AG08395 (cell line): ENCODE measurements around the gene GAB1.

Experiments
- DNase-seq: peaks from one replicate; pipeline ENCODE4 v3.0.0; 2012; ENCODE audit warnings: mixed read lengths, low spot score

GAB1 gene

DNA sequence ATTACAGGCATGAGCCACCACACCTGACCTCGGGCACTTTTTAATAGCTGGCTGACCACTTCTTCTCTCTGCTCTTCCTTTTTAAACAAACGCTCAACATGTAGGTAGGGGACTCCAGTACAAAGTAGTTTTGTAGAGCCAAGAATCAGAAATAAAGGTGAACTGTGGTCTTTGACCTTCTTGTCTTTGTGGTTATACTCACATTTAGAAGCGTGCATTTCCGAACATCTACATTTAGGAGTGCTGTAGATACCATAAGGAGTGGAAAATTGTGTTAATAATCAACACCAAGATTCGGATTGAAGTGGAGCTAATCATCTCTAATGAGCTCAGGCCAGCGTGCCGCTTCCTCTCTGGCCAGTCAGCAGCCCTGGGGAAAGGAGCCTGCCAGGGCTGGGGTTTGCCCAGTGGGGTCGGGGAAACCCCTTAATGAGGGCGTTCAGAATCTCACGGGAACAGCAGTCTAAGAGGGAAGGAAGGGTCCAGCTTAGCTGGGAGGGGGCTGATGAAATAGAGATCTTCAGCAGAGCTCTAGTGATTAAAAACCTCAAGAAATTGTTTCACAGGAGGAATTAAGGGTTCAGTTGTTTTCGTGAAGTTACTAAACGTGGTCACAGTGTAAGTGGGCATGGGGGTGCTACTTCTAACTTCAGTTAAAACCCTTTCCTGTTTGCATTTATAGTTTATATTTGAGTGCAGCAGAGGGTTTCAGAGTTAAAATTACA, 81.2 kb downstream of the GAB1 start:
- no peak for DNase-seq

DNA sequence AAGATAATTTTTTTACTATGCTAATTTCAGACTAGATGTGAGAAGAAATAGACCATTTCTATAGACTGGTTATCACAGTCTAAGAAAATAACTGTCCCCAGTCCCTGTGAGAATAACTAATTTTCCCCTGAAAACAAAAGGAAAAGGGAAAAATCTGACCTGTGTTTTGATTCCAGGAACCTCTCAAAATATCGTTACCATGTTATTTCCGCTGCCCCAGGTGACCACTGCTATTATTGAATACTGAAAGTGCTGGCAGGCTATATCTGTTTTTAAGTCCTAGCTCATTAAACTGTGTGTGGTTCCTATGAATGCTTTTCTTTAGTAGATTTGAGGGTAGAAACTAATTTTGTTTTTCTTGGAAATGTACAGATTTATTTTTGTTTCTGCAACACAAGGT, 83.6 kb downstream of the GAB1 start:
- no peak for DNase-seq

DNA sequence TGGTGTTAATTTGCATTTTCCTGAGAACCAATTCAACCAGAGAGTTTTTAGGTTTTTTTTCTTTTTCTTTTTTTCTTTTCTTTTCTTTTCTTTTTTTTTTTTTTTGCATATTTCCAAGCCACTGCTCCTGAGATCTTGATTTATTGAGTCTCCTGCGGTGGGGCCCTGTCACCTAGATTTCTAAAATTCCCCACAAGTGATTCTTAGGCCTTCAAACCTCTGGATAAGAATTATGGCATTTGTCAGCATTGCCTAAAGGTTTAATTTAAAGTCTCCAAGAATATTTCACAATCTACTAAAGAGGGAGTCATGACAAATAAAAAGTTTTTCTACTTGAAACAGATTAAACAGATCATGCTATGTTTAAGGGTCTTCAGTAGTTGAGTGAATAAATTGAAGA, 84.9 kb downstream of the GAB1 start:
- DNase-seq: no peak

DNA sequence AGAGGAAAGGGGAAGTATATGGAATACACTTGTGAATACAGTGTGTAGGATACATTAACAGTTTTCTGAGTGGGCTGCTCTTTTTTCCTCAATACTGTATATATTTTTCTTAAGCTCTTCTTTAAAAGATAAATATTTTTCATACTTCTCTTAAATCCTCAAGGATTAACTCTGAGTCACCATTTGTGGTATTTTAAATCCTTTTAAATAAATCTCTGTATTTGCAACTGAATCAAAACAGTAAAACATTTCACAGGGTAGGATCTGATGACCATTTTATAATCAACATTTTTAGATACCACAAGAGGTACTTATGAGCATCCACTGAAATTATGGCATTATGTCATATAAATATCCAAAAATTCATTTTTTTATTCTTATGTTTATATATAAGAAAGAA, 87.6 kb downstream of the GAB1 start:
- no peak for DNase-seq

DNA sequence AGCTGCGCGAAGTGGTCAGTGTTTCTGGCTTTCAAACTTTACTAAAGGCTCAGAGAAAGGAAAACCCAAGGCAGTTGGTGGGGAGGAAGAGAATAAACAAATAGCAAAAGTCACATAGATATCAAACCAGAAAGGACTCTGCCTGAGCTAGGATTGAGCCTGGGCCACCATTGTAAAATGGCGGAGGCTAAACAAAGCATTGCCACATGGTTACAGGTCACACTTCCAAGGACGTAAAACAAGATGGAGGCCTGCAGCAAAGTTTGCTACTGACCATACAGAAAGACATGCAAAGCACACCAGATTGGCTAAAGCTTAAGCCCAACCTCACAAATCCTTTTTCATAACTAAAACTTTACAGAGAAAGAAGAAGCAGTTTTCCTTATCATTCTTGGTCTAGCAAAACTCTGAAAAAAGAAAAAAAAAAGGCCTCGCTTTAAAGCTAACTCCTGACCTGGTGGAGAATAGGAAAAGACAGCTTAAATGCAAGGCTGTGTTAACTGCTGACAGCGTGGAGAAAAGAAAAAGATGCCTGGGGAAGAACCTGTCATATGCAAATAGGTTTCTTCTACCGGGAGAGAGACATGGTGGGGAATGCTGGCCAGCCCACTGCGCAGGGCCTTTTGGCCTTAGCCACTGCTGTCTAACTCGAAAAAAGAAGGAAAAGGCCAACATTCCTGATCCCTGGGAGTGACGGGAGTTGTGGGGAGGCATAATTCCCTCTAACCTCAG, 95.0 kb downstream of the GAB1 start:
- DNase-seq: no peak

DNA sequence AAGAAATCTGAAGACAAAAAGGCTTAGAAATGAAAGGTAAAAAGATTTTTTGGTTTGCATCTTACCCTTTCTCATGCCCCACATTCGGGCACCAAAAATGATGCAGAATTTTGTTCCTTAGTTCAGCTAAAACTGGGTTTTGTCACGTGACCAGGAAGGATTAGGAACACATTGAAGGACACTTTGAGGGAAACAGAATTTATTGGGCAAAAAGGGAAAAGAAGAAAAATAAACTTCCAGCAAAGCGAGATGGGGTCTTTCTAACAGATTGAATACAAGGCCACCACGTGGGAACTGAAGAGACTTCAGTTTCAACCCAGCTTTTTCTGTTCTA, 95.5 kb downstream of the GAB1 start:
- DNase-seq: no peak

DNA sequence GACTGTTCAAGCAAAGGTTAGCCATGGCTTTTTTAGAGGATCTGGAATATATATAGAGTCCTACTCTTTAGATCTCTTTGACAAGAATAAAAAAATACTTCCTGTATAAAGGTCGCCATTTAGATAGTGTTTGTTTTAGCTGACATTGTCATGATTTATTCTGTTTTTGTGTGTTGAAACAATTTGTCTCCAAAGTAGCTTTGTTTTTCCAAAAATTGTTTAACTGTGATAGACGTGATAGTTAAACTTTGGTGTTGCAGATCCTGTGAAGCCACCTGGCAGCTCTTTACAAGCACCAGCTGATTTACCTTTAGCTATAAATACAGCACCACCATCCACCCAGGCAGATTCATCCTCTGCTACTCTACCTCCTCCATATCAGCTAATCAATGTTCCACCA, 96.6 kb downstream of the GAB1 start:
- DNase-seq: no peak

DNA sequence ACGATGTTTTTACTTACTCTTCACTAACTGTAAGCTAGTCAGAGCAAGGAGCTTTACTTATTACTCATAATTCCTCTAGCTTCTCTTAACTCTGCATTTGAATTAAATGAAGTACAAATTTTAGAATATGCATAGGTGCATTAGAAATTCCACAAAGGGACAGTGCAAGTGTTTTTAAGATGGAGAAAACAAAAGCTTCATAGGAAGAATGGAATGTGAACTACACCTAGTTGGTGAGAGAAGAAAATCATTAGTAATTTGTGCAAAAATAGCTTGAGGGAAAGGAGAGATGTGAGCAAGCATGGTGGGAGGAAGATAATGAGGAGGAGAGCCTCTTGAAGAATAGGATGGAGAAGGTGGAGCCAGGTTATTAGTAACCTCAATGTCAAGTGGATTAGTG, 99.3 kb downstream of the GAB1 start:
- DNase-seq: no peak

DNA sequence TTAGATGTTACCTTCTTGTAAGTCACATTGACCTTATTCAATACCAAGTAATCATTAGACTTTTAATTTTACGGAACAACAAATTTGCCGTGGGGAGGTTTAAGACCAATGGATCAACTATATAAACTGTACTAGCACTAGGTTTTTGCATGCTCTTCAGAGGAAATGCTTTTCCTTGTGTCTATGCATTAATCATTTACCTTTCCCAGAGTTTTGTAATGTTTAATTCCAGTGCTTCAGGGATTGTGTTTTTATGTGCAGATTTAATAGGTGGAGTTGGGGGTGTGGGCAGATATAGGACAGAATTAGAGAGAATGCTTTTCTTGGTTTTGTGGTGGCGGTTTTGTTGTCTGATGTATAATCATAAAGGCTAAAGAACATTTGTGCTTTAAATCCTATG, 100.8 kb downstream of the GAB1 start:
- no peak for DNase-seq

DNA sequence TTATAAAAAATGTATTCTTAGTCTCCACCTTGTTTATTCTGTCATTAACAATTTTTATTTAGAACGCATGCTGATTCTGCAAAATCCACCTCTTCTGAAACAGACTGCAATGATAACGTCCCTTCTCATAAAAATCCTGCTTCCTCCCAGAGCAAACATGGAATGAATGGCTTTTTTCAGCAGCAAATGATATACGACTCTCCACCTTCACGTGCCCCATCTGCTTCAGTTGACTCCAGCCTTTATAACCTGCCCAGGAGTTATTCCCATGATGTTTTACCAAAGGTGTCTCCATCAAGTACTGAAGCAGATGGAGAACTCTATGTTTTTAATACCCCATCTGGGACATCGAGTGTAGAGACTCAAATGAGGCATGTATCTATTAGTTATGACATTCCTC, 101.3 kb downstream of the GAB1 start:
- DNase-seq: no peak

DNA sequence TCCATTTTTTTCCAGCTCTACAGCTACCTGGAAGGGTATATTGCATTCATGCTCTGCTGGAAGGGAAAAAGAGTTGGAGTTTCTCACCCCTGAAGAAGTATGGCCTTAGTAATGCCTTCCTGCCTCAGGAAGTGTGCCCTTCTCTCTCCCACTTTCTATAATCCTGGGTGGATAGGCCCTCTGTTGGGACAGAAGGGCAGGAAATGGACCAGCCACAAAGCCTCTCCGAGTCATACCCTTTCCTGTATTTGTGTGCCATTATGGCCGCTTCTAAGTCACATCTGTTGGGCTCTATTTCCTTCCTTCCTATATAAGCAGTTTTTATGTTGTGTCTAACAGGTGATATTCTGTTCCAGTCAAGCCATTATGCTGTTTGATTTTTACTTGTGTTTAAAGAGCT, 102.0 kb downstream of the GAB1 start:
- no peak for DNase-seq

DNA sequence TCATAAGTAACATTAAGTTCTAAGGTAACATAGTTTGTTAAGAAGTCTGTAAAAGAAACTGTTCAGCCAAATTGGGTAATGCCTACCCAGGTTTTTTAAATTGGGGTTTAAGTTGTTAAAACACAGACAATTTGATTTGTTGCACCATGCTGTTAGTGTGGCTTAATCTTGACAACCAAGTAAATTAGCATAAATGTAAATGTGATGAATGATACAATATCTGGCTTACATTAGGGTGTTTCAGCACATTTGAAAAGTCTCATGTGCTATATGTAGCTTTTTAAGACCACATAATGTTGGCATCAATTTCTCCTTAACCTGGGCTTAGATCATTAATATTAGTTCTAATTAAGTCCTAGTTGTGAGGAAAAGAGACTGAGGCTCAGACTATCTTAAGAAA, 104.4 kb downstream of the GAB1 start:
- no peak for DNase-seq

DNA sequence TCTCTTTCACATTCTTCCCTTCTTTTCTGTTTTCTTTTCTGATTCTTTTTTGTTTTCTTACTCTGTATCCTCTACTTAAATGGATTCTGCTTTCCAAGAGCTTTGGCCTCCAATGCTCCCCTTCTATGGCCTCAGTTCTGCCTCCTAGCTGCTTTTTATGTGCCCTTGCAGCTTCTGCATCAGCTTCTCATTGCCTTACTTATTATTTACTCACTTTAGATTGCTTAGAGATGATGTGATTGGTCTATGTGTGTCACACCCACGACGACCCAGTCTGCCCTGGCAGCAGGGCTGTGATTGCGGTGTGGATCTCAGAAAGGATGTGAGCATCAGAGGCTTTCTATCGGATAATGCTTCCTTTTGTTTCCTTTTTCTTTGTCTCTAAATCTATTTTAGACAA, 105.0 kb downstream of the GAB1 start:
- no peak for DNase-seq

DNA sequence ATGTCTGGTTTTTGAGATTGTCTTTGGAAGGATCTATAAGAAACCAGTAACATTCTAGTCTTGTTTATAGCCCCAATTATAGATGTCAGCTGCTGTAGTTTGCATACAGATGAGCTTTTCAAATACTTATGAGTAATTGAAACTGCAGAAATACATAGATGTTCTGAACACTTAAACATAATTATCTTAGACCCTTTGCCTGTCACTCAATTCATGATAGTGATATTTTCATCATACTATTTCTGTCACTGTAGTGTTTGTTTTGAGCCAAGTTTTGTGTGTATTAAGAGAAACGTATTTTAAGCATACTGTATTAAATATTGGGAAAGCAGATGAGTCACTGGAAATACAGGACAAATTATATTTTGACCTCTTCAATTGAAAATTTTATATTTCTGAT, 107.1 kb downstream of the GAB1 start:
- DNase-seq: no peak

DNA sequence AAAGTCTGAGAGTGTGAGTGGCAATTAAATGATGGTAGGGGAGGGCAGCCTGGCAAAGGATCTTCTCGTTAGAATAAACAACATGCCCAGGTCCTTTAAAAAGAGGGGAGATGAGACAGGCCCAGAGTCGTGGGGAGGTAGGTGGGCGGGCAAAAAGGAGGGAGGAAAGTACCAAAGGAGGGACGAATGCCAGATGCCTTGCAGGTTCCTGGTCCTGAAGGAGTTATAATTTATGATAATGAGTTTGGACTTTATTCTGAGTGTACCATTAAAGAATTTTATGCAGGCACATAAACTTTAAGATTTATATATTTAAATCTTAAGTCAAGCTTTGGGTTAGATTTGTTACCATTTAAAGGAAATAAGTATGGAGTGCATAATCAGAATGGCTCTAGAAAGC, 114.5 kb downstream of the GAB1 start:
- DNase-seq: no peak

DNA sequence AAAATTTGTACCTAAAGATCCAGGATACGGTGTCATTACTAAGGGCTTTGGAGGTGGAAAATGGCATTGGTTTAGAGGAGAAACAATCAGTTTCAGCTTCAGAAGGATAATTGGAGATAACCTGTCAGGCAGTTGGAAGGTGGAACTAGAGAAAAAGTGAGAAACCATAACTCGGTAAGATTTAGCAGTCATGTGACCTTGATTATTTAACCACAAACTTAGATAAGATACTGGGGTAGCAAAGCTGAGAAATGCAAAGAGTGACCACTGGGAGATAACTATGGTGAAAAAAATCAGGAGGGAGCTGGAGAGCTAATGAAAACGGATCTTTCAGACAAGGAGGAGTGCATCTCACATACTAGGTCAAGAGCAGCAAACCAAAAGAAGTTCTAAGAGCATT, 118.5 kb downstream of the GAB1 start:
- DNase-seq: no peak

DNA sequence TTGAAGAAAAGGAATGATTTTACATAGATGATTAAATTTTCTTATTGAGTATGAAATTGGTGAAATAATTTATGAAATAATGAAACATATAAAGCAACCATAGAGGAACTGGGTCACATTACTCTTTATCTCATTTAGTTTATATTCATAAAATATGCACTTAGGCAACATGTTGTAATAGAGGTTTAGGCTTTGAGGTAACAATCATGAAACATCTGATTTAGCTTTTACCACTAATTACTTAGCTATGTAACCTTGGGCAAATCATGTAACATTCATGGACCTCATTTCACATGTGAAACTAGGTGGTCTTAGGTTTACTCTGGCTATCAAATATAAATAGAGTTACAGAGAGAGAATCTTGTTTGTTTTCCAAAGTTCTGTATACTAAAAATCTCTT, 122.3 kb downstream of the GAB1 start:
- DNase-seq: no peak

DNA sequence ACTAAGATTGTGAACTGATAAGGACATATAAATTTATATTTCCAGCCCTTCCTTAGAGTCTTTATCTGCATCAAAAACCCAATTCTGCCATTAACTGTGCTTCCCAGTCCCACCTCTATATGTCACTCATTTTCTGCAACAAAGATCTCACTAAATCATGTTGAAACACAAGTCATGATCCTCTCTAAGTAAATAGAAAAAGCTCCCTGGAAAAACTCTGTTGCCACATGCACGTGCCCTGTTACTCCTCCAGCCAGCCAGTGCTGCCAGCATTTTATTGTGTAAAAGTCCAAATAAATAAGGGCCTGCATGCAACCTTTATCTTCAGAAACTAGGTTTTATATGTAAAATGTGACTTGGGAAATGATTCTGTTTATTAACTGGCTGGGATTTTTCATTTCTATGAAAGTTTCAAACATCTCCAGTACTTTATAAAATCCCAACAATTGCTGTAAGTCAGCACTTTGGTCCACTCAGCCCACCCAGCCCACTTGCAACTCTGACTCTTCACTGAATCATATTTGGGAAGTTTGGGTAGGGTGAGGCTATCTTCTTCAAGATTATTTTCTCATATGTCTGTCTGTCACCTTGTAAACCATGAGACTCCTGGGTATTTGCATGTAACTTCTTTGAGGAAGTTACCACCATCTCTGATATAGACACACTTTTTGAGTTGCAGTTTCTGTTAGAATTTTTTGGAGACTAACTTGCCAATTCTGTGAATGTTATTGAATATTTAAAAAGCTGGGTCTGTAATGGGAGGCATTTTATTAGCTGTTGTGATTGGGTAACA, 136.9 kb downstream of the GAB1 start:
- DNase-seq: no peak

DNA sequence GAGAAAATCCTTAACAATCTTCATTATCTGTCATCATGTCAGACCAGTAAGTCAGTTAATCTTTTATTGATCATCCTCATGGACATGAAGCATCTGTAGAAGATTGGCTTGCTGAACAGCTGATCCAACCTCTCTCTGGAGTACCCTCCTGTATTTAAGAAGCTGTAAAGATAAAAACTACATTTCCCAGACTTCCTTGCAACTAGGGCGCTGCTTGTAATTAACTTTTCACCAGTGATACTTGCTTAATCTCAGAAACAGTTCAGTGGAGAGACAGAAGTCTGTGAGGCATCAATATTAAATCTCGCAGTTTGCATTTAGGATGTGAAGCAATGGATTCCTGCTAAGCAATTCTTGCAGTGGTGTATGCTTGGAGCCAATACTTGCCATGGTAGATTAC, 140.8 kb downstream of the GAB1 start:
- DNase-seq: no peak

DNA sequence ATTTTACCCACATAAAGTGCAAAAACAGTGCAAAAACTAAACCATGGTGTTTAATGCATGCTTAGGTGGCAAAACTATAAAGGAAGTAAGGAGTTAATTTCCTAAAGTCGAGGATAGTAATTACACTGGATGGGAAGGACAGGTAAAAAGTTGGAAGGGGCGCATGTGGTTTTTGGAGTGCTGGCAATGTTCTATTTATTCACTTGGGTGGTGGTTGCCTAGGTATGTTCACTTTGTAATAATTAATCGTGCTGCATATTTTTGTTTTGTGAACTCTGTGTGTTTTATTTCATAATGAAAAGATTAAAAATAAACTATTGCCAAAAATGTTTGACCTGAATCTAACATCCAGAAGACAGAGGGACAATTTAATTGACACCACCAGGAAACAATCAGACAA, 144.7 kb downstream of the GAB1 start:
- DNase-seq: no peak

DNA sequence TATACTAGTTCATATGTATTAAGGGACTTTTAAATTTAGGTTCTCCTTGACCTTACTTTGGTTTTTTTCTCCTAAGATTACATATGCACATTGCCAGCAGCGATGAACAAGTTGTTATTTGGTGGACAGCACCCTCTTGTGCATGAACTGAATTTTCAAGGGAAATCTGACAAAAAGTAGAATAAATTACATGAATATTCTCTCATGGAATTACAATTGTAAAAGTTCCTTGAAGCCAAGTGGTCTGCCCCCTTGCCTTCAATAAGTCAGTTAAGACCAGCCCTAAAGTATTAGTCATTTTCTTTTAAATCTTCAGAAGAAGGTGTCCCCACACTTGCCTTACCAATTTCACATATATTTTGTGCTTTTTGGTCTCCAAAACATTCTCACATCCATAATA, 146.2 kb downstream of the GAB1 start:
- DNase-seq: peak; percentile 66

DNA sequence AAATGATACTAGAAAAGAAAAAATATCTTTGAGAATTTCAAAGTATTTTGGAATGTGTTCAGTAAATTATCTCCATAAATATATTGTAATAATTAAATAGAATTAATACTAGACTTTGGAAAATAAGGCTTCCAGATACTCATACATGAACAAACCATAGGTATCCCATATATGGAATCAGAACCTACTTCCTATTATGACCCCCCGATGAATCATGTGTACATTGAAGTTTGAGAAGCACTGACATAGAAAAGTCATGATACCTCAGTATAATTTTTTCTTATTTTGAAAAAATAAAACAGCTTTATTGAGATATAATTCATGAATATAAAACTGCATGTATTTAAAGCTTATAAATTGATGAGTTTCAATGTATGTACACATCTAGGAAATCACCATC, 149.6 kb downstream of the GAB1 start:
- DNase-seq: no peak

DNA sequence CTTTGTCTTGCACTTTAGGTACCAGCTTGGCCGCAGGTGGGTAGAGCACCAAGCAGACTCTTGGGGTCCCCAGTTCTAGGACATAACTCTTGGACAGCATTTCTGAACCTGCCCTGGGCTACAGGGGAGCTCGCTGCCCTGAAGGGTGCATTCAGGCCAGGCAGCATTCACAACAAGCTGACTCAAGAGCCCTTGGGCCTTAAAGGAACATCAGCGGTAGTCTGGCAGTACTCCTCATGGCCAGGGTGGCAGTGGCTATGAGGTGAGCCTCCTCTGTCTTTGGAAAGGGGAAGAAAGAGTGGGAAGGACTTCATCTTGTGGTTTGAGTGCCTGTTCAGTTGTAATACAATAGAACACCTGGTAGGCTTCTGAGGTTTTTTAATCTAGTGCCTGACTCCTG, 152.0 kb downstream of the GAB1 start:
- DNase-seq: no peak
